GM21367 (cell line): ENCODE data around the gene PCDHGA12.
"Not testable (repeated sequence)": the region's sequence is repeated elsewhere in the genome, so short reads cannot be mapped to it uniquely, and the experiment has no call there.

ENCODE experiments used
- ATAC-seq: cut with Tn5 transposase; IDR thresholded peaks from one replicate; pipeline ENCODE4 v1.9.1; 2021; ENCODE audit not compliant: unreplicated experiment

The PCDHGA12 gene

DNA sequence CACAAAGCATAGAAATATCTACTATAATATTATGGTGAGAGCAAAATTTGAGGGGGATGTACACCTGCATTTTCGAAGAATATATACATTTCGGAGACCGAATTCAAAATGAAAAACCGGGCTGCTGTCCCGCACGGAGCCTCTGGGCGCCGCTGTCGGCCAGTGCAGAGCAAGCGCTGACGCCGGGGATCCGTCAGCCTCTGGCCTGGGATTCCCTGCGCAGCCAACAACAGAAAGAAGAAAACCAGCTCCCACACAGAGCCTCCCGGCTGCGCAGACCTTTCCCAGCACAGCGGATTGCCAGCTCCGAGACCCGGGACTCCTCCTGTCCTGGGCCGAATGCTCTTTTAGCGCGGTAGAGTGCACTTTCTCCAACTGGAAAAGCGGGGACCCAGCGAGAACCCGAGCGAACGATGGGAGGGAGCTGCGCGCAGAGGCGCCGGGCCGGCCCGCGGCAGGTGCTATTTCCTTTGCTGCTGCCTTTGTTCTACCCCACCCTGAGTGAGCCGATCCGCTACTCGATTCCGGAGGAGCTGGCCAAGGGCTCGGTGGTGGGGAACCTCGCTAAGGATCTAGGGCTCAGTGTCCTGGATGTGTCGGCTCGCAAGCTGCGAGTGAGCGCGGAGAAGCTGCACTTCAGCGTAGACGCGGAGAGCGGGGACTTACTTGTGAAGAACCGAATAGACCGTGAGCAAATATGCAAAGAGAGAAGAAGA, 22.4 kb upstream of the PCDHGA12 start, which contains the start of gene PCDHGB6:
Gene PCDHGB6 (plus strand): TSS at position 232 of the 716 bp plus-strand sequence. CDS start 182 bp downstream, at position 414.
- not testable (repeated sequence) for ATAC-seq

DNA sequence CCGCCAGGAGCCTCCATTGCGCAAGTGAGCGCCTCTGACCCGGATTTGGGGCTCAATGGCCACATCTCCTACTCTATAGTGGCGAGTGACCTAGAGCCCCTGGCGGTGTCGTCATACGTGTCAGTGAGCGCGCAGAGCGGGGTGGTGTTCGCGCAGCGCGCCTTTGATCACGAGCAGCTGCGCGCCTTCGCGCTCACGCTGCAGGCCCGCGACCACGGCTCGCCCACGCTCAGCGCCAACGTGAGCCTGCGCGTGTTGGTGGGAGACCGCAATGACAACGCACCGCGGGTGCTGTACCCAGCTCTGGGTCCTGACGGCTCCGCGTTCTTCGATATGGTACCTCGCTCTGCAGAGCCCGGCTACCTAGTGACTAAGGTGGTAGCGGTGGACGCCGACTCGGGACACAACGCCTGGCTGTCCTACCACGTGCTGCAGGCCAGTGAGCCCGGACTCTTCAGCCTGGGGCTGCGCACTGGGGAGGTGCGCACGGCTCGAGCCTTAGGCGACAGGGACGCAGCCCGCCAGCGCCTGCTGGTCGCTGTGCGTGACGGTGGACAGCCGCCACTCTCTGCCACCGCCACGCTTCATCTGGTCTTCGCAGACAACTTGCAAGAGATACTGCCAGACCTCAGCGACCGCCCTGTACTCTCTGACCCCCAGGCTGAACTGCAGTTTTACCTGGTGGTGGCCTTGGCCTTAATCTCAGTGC, 20.6 kb upstream of the PCDHGA12 start:
- no peak for ATAC-seq

DNA sequence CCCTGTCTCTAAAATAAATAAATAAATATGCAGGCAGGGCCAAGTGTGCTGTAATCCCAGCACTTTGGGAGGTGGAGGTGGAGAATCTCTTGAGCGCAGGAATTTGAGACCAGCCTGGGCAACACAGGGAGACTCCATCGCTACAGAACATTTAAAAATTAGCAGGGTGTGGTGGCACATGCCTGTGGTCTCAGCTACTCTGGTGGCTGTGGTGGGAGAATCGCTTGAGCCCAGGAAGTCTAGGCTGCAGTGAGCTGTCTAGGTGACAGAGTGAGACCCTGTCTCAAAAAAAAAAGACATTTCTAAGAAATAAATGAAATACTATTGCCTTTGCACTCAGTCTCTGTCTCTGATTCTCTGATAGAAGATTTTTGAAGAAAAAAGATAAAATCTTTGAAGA, 18.7 kb upstream of the PCDHGA12 start:
- no peak for ATAC-seq

DNA sequence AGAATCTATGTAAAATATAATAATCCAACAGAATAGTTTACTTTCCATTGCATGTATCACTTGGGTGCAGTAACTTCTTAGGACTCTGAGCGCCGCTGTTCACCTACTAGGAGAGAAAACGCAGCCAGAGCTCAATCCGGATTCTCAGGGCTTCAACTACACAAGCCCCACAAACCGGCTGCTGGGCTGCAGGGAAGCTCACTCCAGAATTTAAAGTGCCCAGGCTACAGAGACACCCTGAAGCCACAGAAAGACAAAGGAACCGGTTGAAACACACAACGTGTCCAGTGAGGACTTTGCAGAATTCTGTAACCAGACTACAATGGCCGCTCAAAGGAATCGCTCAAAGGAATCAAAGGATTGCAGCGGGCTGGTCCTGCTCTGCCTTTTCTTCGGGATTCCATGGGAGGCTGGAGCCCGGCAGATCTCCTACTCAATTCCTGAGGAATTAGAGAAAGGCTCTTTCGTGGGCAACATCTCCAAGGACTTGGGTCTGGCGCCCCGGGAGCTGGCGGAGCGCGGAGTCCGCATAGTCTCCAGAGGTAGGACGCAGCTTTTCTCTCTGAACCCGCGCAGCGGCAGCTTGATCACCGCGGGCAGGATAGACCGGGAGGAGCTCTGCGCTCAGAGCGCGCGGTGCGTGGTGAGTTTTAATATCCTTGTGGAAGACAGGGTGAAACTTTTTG, 17.3 kb upstream of the PCDHGA12 start, which contains the start of gene PCDHGA10:
Gene PCDHGA10 (plus strand): TSS at position 134 of the 686 bp plus-strand sequence. CDS start 189 bp downstream, at position 323.
- peak; percentile 71 for ATAC-seq

DNA sequence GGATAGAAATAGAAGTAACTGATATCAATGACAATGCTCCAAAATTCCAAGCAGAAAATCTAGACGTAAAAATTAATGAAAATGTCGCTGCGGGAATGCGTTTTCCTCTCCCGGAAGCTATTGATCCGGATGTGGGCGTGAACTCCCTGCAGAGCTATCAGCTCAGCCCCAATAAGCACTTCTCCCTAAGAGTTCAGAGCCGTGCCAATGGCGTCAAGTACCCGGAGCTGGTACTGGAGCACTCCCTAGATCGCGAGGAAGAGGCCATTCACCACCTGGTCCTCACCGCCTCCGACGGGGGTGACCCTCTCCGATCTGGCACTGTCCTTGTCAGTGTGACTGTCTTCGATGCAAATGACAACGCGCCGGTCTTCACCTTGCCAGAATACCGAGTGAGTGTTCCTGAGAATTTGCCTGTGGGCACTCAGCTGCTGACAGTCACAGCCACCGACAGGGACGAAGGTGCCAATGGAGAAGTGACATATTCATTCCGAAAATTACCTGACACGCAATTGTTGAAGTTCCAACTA, 16.7 kb upstream of the PCDHGA12 start:
- no peak for ATAC-seq

DNA sequence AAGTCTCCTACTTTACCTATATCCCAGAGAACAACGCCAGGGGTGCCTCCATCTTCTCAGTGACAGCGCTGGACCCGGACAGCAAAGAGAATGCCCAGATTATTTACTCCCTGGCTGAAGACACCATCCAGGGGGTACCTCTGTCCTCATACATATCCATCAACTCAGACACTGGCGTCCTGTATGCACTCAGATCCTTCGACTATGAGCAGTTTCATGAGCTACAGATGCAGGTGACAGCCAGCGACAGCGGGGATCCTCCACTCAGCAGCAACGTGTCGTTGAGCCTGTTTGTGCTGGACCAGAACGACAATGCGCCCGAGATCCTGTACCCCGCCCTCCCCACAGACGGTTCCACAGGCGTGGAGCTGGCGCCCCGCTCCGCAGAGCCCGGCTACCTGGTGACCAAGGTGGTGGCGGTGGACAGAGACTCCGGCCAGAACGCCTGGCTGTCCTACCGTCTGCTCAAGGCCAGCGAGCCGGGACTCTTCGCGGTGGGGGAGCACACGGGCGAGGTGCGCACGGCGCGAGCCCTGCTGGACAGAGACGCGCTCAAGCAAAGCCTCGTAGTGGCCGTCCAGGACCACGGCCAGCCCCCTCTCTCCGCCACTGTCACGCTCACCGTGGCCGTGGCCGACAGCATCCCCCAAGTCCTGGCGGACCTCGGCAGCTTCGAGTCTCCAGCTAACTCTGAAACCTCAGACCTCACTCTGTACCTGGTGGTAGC, 15.6 kb upstream of the PCDHGA12 start:
- ATAC-seq = not testable (repeated sequence)

DNA sequence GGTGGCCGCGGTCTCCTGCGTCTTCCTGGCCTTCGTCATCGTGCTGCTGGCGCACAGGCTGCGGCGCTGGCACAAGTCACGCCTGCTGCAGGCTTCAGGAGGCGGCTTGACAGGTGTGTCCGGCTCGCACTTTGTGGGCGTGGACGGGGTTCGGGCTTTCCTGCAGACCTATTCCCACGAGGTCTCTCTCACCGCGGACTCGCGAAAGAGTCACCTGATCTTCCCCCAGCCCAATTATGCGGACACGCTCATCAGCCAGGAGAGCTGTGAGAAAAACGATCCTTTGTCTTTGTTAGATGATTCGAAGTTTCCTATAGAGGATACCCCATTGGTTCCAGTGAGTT, 15.1 kb upstream of the PCDHGA12 start:
- ATAC-seq = not testable (repeated sequence)

DNA sequence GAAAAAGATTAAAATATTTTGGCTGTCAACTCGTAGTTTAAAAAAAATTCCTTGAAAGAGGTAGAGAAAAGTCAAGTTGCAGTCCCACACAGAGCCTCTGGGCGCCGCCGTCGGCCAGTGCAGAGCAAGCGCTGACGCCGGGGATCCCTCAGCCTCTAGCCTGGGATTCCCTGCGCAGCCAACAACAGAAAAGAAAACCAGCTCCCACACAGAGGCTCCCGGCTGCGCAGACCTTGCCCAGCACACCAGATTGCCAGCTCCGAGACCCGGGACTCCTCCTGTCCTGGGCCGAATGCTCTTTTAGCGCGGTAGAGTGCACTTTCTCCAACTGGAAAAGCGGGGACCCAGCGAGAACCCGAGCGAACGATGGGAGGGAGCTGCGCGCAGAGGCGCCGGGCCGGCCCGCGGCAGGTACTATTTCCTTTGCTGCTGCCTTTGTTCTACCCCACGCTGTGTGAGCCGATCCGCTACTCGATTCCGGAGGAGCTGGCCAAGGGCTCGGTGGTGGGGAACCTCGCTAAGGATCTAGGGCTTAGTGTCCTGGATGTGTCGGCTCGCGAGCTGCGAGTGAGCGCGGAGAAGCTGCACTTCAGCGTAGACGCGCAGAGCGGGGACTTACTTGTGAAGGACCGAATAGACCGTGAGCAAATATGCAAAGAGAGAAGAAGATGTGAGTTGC, 12.7 kb upstream of the PCDHGA12 start, which contains the start of gene PCDHGB7:
Gene PCDHGB7 (plus strand): TSS at position 184 of the 679 bp plus-strand sequence. CDS start 183 bp downstream, at position 367.
- peak; percentile 75 for ATAC-seq

DNA sequence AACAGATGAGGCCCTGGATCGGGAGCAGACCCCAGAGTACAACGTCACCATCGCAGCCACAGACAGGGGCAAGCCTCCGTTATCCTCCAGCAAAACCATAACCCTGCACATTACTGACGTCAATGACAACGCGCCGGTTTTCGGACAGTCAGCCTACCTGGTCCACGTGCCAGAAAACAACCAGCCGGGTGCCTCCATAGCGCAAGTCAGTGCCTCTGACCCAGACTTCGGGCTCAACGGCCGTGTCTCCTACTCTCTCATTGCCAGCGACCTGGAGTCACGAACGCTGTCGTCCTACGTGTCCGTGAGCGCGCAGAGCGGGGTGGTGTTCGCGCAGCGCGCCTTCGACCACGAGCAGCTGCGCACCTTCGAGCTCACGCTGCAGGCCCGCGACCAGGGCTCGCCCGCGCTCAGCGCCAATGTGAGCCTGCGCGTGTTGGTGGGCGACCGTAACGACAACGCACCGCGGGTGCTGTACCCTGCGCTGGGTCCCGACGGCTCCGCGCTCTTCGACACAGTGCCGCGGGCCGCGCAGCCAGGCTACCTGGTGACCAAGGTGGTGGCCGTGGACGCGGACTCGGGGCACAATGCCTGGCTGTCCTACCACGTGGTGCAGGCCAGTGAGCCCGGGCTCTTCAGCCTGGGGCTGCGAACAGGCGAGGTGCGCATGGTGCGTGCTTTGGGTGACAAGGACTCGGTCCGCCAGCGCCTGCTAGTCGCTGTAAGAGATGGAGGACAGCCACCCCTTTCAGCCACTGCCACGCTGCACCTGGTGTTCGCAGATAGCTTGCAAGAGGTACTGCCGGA, 11.0 kb upstream of the PCDHGA12 start:
- no peak for ATAC-seq

DNA sequence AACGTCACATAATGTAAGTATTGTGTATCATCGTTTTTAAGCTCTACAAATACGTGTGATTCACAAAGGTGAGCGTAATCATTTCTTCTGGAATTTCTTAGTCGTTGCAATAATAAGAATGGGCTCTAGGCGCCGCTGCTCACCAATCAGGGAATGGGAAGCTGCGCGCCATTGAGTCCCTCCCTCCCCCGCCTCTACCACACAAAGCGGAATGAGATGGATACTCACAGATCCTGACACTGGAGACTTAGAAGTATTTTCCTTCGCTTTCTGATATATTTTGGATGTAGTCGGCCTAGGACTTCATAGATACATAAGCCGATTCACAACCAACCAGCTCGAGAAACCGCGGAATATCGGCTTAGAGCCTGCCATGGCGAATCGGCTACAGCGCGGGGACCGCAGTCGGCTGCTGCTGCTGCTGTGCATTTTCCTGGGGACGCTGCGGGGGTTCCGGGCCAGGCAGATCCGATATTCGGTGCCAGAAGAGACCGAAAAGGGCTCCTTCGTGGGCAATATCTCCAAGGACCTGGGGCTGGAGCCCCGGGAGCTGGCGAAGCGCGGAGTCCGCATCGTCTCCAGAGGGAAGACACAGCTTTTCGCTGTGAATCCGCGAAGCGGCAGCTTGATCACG, 9.3 kb upstream of the PCDHGA12 start, which contains the start of gene PCDHGA11:
Gene PCDHGA11 (plus strand): TSS at position 197 of the 634 bp plus-strand sequence. CDS start 177 bp downstream, at position 374.
- peak; percentile 52 for ATAC-seq

DNA sequence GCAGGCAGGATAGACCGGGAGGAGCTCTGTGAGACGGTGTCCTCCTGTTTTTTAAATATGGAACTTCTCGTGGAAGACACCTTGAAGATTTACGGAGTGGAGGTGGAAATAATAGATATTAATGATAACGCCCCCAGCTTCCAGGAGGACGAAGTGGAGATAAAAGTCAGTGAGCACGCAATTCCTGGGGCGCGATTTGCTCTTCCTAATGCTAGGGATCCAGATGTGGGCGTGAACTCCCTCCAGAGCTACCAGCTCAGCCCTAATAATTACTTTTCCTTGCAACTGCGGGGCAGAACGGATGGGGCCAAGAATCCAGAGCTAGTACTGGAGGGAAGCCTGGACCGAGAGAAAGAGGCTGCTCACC, 8.8 kb upstream of the PCDHGA12 start:
- ATAC-seq = no peak

DNA sequence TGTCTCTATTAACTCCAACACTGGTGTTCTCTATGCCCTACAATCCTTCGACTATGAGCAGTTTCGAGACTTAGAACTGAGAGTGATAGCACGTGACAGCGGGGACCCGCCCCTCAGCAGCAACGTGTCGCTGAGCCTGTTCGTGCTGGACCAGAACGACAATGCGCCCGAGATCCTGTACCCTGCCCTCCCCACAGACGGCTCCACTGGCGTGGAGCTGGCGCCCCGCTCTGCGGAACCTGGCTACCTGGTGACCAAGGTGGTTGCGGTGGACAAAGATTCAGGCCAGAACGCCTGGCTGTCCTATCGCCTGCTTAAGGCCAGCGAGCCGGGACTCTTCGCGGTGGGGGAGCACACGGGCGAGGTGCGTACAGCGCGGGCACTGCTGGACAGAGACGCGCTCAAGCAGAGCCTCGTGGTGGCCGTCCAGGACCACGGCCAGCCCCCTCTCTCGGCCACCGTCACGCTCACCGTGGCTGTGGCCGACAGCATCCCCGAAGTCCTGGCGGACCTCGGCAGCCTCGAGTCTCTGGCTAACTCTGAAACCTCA, 7.5 kb upstream of the PCDHGA12 start:
- no peak for ATAC-seq

DNA sequence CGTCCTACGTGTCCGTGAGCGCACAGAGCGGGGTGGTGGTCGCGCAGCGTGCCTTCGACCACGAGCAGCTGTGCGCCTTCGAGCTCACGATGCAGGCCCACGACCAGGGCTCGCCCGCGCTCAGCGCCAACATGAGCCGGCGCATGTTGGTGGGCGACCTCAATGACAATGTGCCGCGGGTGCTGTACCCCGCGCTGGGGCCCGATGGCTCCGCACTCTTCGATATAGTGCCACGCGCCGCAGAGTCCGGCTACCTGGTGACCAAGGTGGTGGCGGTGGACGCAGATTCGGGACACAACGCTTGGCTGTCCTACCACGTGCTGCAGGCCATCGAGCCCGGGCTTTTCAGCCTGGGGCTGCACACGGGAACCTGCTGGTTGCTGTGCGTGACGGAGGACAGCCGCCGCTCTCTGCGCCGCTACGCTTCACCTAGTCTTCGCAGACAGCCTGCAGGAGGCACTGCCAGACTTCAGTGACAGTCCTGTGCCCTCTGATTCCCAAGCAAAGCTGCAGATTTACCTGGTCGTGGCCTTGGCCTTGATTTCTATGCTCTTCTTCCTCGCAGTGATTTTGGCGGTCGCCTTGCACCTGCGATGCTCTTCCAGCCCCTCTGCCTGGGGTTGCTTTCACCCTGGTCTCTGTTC, 2.4 kb upstream of the PCDHGA12 start:
- ATAC-seq = no peak

DNA sequence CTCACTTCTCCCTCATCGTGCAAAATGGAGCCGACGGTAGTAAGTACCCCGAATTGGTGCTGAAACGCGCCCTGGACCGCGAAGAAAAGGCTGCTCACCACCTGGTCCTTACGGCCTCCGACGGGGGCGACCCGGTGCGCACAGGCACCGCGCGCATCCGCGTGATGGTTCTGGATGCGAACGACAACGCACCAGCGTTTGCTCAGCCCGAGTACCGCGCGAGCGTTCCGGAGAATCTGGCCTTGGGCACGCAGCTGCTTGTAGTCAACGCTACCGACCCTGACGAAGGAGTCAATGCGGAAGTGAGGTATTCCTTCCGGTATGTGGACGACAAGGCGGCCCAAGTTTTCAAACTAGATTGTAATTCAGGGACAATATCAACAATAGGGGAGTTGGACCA, 979 bp downstream of the PCDHGA12 start:
- ATAC-seq = no peak

DNA sequence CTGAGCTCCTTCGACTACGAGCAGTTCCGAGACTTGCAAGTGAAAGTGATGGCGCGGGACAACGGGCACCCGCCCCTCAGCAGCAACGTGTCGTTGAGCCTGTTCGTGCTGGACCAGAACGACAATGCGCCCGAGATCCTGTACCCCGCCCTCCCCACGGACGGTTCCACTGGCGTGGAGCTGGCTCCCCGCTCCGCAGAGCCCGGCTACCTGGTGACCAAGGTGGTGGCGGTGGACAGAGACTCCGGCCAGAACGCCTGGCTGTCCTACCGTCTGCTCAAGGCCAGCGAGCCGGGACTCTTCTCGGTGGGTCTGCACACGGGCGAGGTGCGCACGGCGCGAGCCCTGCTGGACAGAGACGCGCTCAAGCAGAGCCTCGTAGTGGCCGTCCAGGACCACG, 2.0 kb downstream of the PCDHGA12 start:
- not testable (repeated sequence) for ATAC-seq

DNA sequence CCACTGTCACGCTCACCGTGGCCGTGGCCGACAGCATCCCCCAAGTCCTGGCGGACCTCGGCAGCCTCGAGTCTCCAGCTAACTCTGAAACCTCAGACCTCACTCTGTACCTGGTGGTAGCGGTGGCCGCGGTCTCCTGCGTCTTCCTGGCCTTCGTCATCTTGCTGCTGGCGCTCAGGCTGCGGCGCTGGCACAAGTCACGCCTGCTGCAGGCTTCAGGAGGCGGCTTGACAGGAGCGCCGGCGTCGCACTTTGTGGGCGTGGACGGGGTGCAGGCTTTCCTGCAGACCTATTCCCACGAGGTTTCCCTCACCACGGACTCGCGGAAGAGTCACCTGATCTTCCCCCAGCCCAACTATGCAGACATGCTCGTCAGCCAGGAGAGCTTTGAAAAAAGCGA, 2.4 kb downstream of the PCDHGA12 start:
- ATAC-seq = not testable (repeated sequence)

DNA sequence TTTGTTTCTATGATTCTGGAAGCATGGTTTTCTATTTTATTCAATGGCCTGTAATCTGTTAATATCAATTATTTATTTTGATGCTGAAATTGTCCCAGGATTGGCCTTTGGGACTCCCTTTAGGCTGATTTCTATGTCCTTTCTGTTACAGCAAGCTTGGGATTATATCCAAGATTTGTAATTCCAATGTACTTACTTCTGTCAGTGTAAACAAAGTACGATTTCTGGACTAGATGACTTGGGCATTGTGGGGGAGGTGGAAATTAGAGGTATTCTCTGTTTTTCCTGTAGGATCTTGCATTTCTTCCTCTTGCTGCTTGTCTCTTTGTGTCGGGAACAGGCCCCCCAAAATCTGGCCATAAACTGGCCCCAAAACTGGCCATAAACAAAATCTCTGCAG, 3.7 kb downstream of the PCDHGA12 start:
- no peak for ATAC-seq

DNA sequence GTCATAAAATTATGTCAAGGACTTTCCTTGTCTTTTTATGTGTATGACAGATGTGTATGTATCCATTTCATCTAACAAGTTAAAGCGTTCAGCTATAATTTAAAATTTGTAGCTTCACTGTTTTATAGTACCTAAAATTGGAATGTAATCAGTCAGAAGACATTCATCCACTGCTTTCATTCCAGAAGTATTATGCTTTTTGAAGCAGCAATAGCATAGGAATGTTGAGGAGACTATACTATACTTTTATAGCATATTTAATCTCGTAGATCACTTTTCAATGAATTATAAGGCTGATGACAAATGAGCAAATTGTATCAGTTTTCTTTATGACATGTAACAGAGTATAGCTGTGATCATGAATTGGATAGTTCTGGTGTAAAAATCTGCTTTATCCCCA, 6.9 kb downstream of the PCDHGA12 start:
- ATAC-seq = no peak
